ENCODE results near the gene RHBDL3.

Gene RHBDL3

GRCh38 chr17:32285746-32286517, 20.3 kb downstream of the RHBDL3 start:
- no peaks in the 10 kb centered on the region for H3K36me3 ChIP-seq (ENCODE audit: control insufficient read depth in 1 of 2, insufficient read depth in 2 of 2, low read length in 2 of 2)
- H3K79me2 ChIP-seq (ENCODE audit: control insufficient read depth, insufficient read depth, low read length, poor library complexity), result no peaks in the 10 kb centered on the region
- no peak overlapping the region for H2AFZ ChIP-seq (ENCODE audit: insufficient read depth, low read length, poor library complexity)
- no peak overlapping the region for H3K4ac ChIP-seq (ENCODE audit: low read depth, low read length)
- no peak overlapping the region for H3K14ac ChIP-seq (ENCODE audit: low read length)
- H3K27me3 ChIP-seq (ENCODE audit: insufficient read depth, low read length), result no peaks in the 10 kb centered on the region
- H4K91ac ChIP-seq (ENCODE audit: low read depth, low read length), result no peak overlapping the region
- H2BK120ac ChIP-seq (ENCODE audit: insufficient read depth, low read length, poor library complexity), result no peak overlapping the region
- H2AK5ac ChIP-seq (ENCODE audit: low read length), result no peak overlapping the region
- no peak overlapping the region for H3K4me2 ChIP-seq (ENCODE audit: low read length)
- no peak overlapping the region for H4K8ac ChIP-seq (ENCODE audit: low read depth, low read length)
- no peak overlapping the region for H3K27ac ChIP-seq (ENCODE audit: low read depth, low read length)
- H3K18ac ChIP-seq (ENCODE audit: low read length), result no peak overlapping the region
- H3K23ac ChIP-seq (ENCODE audit: low read length), result no peak overlapping the region
- no peak overlapping the region for H4K12ac ChIP-seq (ENCODE audit: low read depth, low read length)
- no peak overlapping the region for H3K4me3 ChIP-seq (ENCODE audit: low read depth, low read length)
- H2BK12ac ChIP-seq (ENCODE audit: low read length), result no peak overlapping the region
- H3K79me1 ChIP-seq (ENCODE audit: low read length), result no peaks in the 10 kb centered on the region
- WGBS (ENCODE audit: extremely low coverage, insufficient coverage, insufficient read length), result no CpG with 5 or more reads among the region's 9 CpGs
- DNase-seq, result no peak
- H3K9ac ChIP-seq (ENCODE audit: low read length), result no peak overlapping the region
- H2BK5ac ChIP-seq (ENCODE audit: low read depth, low read length, poor library complexity), result no peak overlapping the region
- H3K4me1 ChIP-seq (ENCODE audit: control insufficient read depth in 1 of 2, insufficient read depth in 2 of 2, low read length in 2 of 2), result no peaks in the 10 kb centered on the region
- H3K9me3 ChIP-seq (ENCODE audit: insufficient read depth, low read depth, low read length), result peaks cover 2% of the 10 kb centered on the region

- no peak overlapping the region for H3K27ac ChIP-seq (ENCODE audit: low read depth, low read length)
These were observed 20.9 kb downstream of the RHBDL3 start for GRCh38 chr17:32286518-32286900.

DNA sequence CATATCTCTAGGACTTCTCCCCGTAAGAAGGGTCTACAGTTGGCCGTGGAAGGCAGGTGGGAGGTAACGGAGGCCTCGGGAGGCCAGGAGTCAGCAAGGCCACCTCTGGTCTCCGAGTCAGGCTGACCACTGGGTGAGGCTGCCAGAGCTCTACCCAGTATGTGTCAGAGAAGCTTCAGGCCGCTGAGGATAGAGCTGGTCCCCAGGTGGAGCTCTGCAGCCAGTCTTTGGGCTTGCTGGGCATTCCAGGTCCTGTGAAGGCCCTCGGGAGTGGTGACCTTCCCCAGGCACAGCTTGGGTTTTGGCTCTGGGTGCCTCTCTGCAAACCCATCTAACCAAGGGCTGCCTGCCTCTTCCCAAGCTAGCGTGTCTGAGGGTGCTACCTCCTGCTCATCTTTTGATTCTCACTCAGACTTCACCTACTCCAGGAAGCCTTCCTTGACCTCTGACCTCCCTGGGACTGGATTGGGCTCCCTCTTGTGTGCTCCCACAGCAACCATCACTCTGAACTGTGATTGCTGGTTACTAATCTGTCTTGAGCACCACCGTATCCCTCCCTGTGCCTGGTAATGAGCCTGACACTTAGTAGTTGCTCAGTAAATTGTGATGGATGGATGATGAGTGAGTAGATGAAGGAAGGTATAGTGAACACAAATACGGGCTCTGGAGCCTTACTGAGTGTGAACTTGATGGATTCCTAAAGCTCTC, 22.3 kb downstream of the RHBDL3 start:
- no peak overlapping the region for H2BK5ac ChIP-seq (ENCODE audit: low read depth, low read length, poor library complexity)
- H3K79me1 ChIP-seq (ENCODE audit: low read length), result no peaks in the 10 kb centered on the region
- no peak for DNase-seq
- no peaks in the 10 kb centered on the region for H3K4me1 ChIP-seq (ENCODE audit: control insufficient read depth in 1 of 2, insufficient read depth in 2 of 2, low read length in 2 of 2)
- no peak overlapping the region for H3K4me3 ChIP-seq (ENCODE audit: low read depth, low read length)
- H3K4ac ChIP-seq (ENCODE audit: low read depth, low read length), result no peak overlapping the region
- H3K27me3 ChIP-seq (ENCODE audit: insufficient read depth, low read length), result no peaks in the 10 kb centered on the region
- H3K36me3 ChIP-seq (ENCODE audit: control insufficient read depth in 1 of 2, insufficient read depth in 2 of 2, low read length in 2 of 2), result no peaks in the 10 kb centered on the region
- no peak overlapping the region for H2BK12ac ChIP-seq (ENCODE audit: low read length)
- no peak overlapping the region for H3K23ac ChIP-seq (ENCODE audit: low read length)
- H2BK120ac ChIP-seq (ENCODE audit: insufficient read depth, low read length, poor library complexity), result no peak overlapping the region
- H3K9me3 ChIP-seq (ENCODE audit: insufficient read depth, low read depth, low read length), result peaks cover 2% of the 10 kb centered on the region
- no peak overlapping the region for H3K4me2 ChIP-seq (ENCODE audit: low read length)
- no peak overlapping the region for H2AFZ ChIP-seq (ENCODE audit: insufficient read depth, low read length, poor library complexity)
- H3K14ac ChIP-seq (ENCODE audit: low read length), result no peak overlapping the region
- no peak overlapping the region for H3K27ac ChIP-seq (ENCODE audit: low read depth, low read length)
- no peak overlapping the region for H4K91ac ChIP-seq (ENCODE audit: low read depth, low read length)
- H3K9ac ChIP-seq (ENCODE audit: low read length), result no peak overlapping the region
- WGBS (ENCODE audit: extremely low coverage, insufficient coverage, insufficient read length), result no CpG with 5 or more reads among the region's 10 CpGs
- H3K18ac ChIP-seq (ENCODE audit: low read length), result no peak overlapping the region
- H4K8ac ChIP-seq (ENCODE audit: low read depth, low read length), result no peak overlapping the region
- H2AK5ac ChIP-seq (ENCODE audit: low read length), result no peak overlapping the region
- no peaks in the 10 kb centered on the region for H3K79me2 ChIP-seq (ENCODE audit: control insufficient read depth, insufficient read depth, low read length, poor library complexity)
- no peak overlapping the region for H4K12ac ChIP-seq (ENCODE audit: low read depth, low read length)

More at GRCh38 chr17:32286518-32286900, 20.9 kb downstream of the RHBDL3 start:
- H2BK5ac ChIP-seq (ENCODE audit: low read depth, low read length, poor library complexity), result no peak overlapping the region
- H3K14ac ChIP-seq (ENCODE audit: low read length), result no peak overlapping the region
- no CpG with 5 or more reads among the region's 5 CpGs for WGBS (ENCODE audit: extremely low coverage, insufficient coverage, insufficient read length)
- no peak overlapping the region for H2BK120ac ChIP-seq (ENCODE audit: insufficient read depth, low read length, poor library complexity)
- no peak overlapping the region for H3K9ac ChIP-seq (ENCODE audit: low read length)
- no peak overlapping the region for H3K4me2 ChIP-seq (ENCODE audit: low read length)
- no peaks in the 10 kb centered on the region for H3K79me1 ChIP-seq (ENCODE audit: low read length)
- no peak overlapping the region for H3K4me3 ChIP-seq (ENCODE audit: low read depth, low read length)
- no peak overlapping the region for H2BK12ac ChIP-seq (ENCODE audit: low read length)
- no peak overlapping the region for H4K8ac ChIP-seq (ENCODE audit: low read depth, low read length)
- peaks cover 2% of the 10 kb centered on the region for H3K9me3 ChIP-seq (ENCODE audit: insufficient read depth, low read depth, low read length)
- H3K4me1 ChIP-seq (ENCODE audit: control insufficient read depth in 1 of 2, insufficient read depth in 2 of 2, low read length in 2 of 2), result no peaks in the 10 kb centered on the region
- no peak overlapping the region for H2AFZ ChIP-seq (ENCODE audit: insufficient read depth, low read length, poor library complexity)
- H3K79me2 ChIP-seq (ENCODE audit: control insufficient read depth, insufficient read depth, low read length, poor library complexity), result no peaks in the 10 kb centered on the region
- H3K27me3 ChIP-seq (ENCODE audit: insufficient read depth, low read length), result no peaks in the 10 kb centered on the region
- H2AK5ac ChIP-seq (ENCODE audit: low read length), result no peak overlapping the region
- H3K36me3 ChIP-seq (ENCODE audit: control insufficient read depth in 1 of 2, insufficient read depth in 2 of 2, low read length in 2 of 2), result no peaks in the 10 kb centered on the region
- H3K23ac ChIP-seq (ENCODE audit: low read length), result no peak overlapping the region
- H3K18ac ChIP-seq (ENCODE audit: low read length), result no peak overlapping the region
- no peak overlapping the region for H4K91ac ChIP-seq (ENCODE audit: low read depth, low read length)
- H3K4ac ChIP-seq (ENCODE audit: low read depth, low read length), result no peak overlapping the region
- DNase-seq, result no peak
- no peak overlapping the region for H4K12ac ChIP-seq (ENCODE audit: low read depth, low read length)

GRCh38 chr17:32288615-32289014, 23.0 kb downstream of the RHBDL3 start:
- Histone ChIP-seq H3K27ac (ENCODE audit: low read depth, low read length) (no peak overlapping the region), H4K12ac (ENCODE audit: low read depth, low read length) (no peak overlapping the region), H3K9ac (ENCODE audit: low read length) (no peak overlapping the region), H3K4me3 (ENCODE audit: low read depth, low read length) (no peak overlapping the region), H3K23ac (ENCODE audit: low read length) (no peak overlapping the region), H4K91ac (ENCODE audit: low read depth, low read length) (no peak overlapping the region), H3K79me1 (ENCODE audit: low read length) (no peaks in the 10 kb centered on the region), H2AK5ac (ENCODE audit: low read length) (no peak overlapping the region), H3K4me2 (ENCODE audit: low read length) (no peak overlapping the region), H3K14ac (ENCODE audit: low read length) (no peak overlapping the region), H3K4me1 (ENCODE audit: control insufficient read depth in 1 of 2, insufficient read depth in 2 of 2, low read length in 2 of 2) (no peaks in the 10 kb centered on the region), H3K36me3 (ENCODE audit: control insufficient read depth in 1 of 2, insufficient read depth in 2 of 2, low read length in 2 of 2) (no peaks in the 10 kb centered on the region), H4K8ac (ENCODE audit: low read depth, low read length) (no peak overlapping the region), H2AFZ (ENCODE audit: insufficient read depth, low read length, poor library complexity) (no peak overlapping the region), H3K4ac (ENCODE audit: low read depth, low read length) (no peak overlapping the region), H2BK5ac (ENCODE audit: low read depth, low read length, poor library complexity) (no peak overlapping the region), H2BK120ac (ENCODE audit: insufficient read depth, low read length, poor library complexity) (no peak overlapping the region), H3K9me3 (ENCODE audit: insufficient read depth, low read depth, low read length) (peaks cover 2% of the 10 kb centered on the region), H3K79me2 (ENCODE audit: control insufficient read depth, insufficient read depth, low read length, poor library complexity) (no peaks in the 10 kb centered on the region), H3K18ac (ENCODE audit: low read length) (no peak overlapping the region), H2BK12ac (ENCODE audit: low read length) (no peak overlapping the region), H3K27me3 (ENCODE audit: insufficient read depth, low read length) (no peaks in the 10 kb centered on the region)
- no CpG with 5 or more reads among the region's 11 CpGs for WGBS (ENCODE audit: extremely low coverage, insufficient coverage, insufficient read length)
- no peak for DNase-seq

Measured in trophoblast cell (in vitro differentiated cells and primary cell).